ENCODE data around the gene ZNF592.
A peak's percentile ranks its signal among the peaks of the same experiment; 100 is the strongest.

Gene ZNF592

DNA sequence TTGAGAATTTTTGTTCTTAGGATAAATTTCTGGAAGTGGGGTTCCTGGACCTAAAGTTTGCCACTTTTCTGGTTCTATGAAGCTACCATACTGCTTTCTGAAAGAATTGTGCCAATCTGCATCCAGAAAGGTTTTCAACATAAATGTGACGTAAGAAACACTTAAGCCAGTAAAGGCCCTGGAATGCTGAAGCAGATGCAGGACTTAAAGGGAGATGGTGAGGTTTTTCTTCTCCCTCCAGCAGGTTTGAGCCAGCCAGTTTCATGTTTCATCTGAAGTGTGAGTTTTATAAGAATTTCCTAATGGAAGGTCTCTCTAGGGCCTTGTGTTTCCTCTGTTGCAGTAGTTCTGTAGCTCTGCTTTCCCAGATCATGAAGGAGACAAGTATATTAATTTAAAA is 33.1 kb downstream of the ZNF592 start:
- DNase-seq = no peak
- TF ChIP-seq, protein P1, sequence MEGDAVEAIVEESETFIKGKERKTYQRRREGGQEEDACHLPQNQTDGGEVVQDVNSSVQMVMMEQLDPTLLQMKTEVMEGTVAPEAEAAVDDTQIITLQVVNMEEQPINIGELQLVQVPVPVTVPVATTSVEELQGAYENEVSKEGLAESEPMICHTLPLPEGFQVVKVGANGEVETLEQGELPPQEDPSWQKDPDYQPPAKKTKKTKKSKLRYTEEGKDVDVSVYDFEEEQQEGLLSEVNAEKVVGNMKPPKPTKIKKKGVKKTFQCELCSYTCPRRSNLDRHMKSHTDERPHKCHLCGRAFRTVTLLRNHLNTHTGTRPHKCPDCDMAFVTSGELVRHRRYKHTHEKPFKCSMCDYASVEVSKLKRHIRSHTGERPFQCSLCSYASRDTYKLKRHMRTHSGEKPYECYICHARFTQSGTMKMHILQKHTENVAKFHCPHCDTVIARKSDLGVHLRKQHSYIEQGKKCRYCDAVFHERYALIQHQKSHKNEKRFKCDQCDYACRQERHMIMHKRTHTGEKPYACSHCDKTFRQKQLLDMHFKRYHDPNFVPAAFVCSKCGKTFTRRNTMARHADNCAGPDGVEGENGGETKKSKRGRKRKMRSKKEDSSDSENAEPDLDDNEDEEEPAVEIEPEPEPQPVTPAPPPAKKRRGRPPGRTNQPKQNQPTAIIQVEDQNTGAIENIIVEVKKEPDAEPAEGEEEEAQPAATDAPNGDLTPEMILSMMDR (IDR thresholded peaks at IDR 0.05; ENCODE audit: low read depth, low read length) = no peak
- Histone ChIP-seq H3K9me3 (no peaks in the 10 kb centered on the region), H3K36me3 (peaks cover 32% of the 10 kb centered on the region), H3K4me3 (ENCODE audit: low read depth, low read length) (no peak overlapping the region), H3K27me3 (no peaks in the 10 kb centered on the region), H3K4me1 (no peaks in the 10 kb centered on the region)

DNA sequence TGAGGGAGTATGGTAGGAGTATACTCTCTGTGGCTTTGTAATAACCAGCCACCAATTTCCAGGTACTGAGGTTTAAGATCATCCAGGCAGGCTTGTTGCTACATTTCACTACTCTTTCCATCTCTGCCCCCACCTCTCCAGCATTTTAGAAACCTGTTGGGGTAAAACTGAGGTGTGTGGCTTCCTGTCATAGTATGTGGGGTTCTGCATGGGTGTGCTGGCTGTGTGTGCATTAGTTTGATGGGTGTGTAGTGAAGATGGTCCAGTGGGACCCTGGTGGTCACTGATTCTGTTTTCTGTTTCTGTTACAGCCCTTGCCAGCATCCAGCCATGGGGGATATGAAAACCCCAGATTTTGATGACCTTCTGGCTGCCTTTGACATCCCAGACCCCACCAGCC is 34.0 kb downstream of the ZNF592 start:
- Histone ChIP-seq H3K27me3 (no peaks in the 10 kb centered on the region), H3K36me3 (peaks cover 32% of the 10 kb centered on the region), H3K4me3 (ENCODE audit: low read depth, low read length) (no peak overlapping the region), H3K4me1 (no peaks in the 10 kb centered on the region), H3K9me3 (no peaks in the 10 kb centered on the region)
- DNase-seq = no peak
- TF ChIP-seq, protein P1 (IDR thresholded peaks at IDR 0.05; ENCODE audit: low read depth, low read length) = no peak

DNA sequence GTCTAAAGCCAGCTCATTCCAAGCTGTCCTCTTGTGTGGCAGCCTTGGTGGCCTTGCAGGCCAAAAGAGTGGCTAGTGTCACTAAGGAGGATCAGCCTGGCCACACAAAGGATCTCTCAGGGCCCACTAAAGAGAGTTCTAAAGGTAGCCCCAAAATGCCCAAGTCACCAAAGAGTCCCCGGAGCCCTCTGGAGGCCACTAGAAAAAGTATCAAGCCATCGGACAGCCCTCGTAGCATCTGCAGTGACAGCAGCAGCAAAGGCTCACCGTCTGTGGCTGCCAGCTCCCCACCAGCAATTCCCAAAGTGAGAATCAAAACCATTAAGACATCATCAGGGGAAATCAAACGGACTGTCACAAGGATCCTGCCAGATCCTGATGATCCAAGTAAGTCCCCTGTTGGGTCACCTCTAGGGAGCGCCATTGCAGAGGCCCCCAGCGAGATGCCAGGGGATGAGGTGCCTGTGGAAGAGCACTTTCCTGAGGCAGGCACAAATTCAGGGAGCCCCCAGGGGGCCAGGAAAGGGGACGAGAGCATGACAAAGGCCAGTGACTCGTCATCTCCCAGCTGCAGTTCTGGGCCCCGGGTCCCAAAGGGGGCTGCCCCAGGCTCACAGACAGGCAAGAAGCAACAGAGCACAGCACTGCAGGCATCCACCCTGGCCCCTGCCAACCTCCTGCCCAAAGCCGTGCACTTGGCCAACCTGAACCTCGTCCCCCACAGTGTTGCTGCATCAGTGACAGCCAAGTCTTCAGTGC is 35.3 kb downstream of the ZNF592 start:
- Histone ChIP-seq H3K9me3 (no peaks in the 10 kb centered on the region), H3K4me3 (ENCODE audit: low read depth, low read length) (no peak overlapping the region), H3K27me3 (no peaks in the 10 kb centered on the region), H3K4me1 (no peaks in the 10 kb centered on the region), H3K36me3 (peaks cover 32% of the 10 kb centered on the region)
- TF ChIP-seq, protein P1 (IDR thresholded peaks at IDR 0.05; ENCODE audit: low read depth, low read length) = peak; percentile 25; the same call in 1 of the 2 replicates
- DNase-seq = no peak

DNA sequence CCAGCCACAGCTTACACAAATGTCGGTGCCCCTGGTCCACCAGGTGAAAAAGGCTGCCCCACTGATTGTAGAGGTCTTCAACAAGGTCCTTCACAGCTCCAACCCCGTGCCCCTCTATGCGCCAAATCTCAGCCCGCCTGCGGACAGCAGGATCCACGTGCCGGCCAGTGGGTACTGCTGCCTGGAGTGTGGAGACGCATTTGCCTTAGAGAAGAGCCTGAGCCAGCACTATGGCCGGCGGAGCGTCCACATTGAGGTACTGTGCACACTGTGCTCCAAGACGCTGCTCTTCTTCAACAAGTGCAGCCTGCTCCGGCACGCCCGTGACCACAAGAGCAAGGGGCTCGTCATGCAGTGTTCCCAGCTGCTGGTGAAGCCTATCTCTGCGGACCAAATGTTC is 35.9 kb downstream of the ZNF592 start:
- TF ChIP-seq, protein P1 (IDR thresholded peaks at IDR 0.05; ENCODE audit: low read depth, low read length) = no peak
- no peak overlapping the region for H3K4me3 ChIP-seq (ENCODE audit: low read depth, low read length)
- peaks cover 32% of the 10 kb centered on the region for H3K36me3 ChIP-seq
- H3K4me1 ChIP-seq = no peaks in the 10 kb centered on the region
- H3K9me3 ChIP-seq = no peaks in the 10 kb centered on the region
- no peak for DNase-seq
- no peaks in the 10 kb centered on the region for H3K27me3 ChIP-seq

DNA sequence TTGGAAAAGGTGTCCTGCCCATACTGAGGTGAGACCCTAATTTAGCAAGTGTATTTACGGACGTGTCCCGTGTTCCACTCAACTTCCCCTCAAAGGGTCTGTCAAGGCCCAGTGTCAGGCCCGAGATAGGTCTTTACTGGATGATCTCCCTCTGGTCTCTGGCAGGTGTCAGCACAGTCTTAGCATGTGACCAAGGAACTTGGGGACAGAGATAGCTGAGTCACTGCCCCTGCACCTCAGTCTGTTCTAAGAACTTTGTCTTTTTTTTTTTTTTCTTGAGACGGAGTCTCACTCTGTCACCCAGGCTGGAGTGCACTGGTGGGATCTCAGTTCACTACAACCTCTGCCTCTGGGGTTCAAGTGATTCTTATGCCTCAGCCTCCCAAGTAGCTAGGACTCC is 36.7 kb downstream of the ZNF592 start:
- TF ChIP-seq, protein P1 (IDR thresholded peaks at IDR 0.05; ENCODE audit: low read depth, low read length) = no peak
- Histone ChIP-seq H3K27me3 (no peaks in the 10 kb centered on the region), H3K9me3 (no peaks in the 10 kb centered on the region), H3K4me3 (ENCODE audit: low read depth, low read length) (no peak overlapping the region), H3K4me1 (no peaks in the 10 kb centered on the region), H3K36me3 (peaks cover 32% of the 10 kb centered on the region)
- DNase-seq = no peak

DNA sequence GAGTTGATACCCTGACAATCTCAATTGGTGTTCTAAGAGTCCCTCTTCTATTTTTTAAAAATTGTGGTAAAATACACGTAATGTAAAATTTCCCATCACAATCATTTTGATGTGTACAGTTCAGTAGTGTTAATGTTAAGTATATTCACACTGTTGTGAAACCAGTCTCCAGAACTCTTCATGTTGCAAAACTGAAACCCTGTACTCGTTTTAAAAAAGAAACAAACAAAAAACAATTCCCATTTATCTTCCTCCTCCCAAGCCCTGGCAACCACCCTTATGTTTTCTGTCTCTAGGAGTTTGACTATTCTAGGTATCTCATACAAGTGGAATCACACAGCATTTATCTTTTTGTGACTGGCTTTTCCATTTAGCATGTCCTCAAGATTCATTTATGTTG is 40.1 kb downstream of the ZNF592 start:
- no peaks in the 10 kb centered on the region for H3K4me1 ChIP-seq
- peaks cover 37% of the 10 kb centered on the region for H3K36me3 ChIP-seq
- H3K27me3 ChIP-seq = no peaks in the 10 kb centered on the region
- H3K4me3 ChIP-seq (ENCODE audit: low read depth, low read length) = no peak overlapping the region
- TF ChIP-seq, protein P1 (IDR thresholded peaks at IDR 0.05; ENCODE audit: low read depth, low read length) = no peak
- no peaks in the 10 kb centered on the region for H3K9me3 ChIP-seq
- DNase-seq = no peak
